ENCODE data around the gene UPF1. TPM values are rescaled to one million over a fixed set of nuclear protein-coding genes. Genes with fewer than 3 reads are reported as not detected.

UPF1 gene
- total RNA-seq, 1 donor: 36.6 TPM

- no peak overlapping the region for H3K4me2 ChIP-seq (ENCODE audit: insufficient read depth, low read length)
- H3K36me3 ChIP-seq (ENCODE audit: insufficient read depth, low read length): peaks cover 38% of the 10 kb centered on the region
- no peak for DNase-seq (ENCODE audit: insufficient read length, low spot score, missing footprints)
- TF ChIP-seq CTCF (IDR thresholded peaks at IDR 0.05; ENCODE audit: extremely low read depth, low read depth, low read length): no peak
- no peaks in the 10 kb centered on the region for H3K4me1 ChIP-seq (ENCODE audit: insufficient read depth, low read length)
- no peaks in the 10 kb centered on the region for H3K9me3 ChIP-seq (ENCODE audit: low read depth, low read length)
- H3K27ac ChIP-seq (ENCODE audit: low read depth, low read length): no peak overlapping the region
- H2AFZ ChIP-seq (ENCODE audit: low read length): no peak overlapping the region
- no peak overlapping the region for H3K4me3 ChIP-seq (ENCODE audit: insufficient read depth, low read length)
- no peaks in the 10 kb centered on the region for H3K27me3 ChIP-seq (ENCODE audit: insufficient read depth, low read length)
- H3K79me2 ChIP-seq (ENCODE audit: insufficient read depth, low read length): no peaks in the 10 kb centered on the region
- H4K20me1 ChIP-seq (ENCODE audit: insufficient read depth, low read length): peaks cover 34% of the 10 kb centered on the region
These were observed 37.4 kb downstream of the UPF1 start for GRCh38 chr19:18869023-18869618.

- H3K27ac ChIP-seq (ENCODE audit: low read depth, low read length): no peak overlapping the region
- no peaks in the 10 kb centered on the region for H3K9me3 ChIP-seq (ENCODE audit: low read depth, low read length)
- H3K4me2 ChIP-seq (ENCODE audit: insufficient read depth, low read length): no peak overlapping the region
- DNase-seq (ENCODE audit: insufficient read length, low spot score, missing footprints): no peak
- H3K4me3 ChIP-seq (ENCODE audit: insufficient read depth, low read length): no peak overlapping the region
- no peaks in the 10 kb centered on the region for H3K79me2 ChIP-seq (ENCODE audit: insufficient read depth, low read length)
- H3K36me3 ChIP-seq (ENCODE audit: insufficient read depth, low read length): peaks cover 32% of the 10 kb centered on the region
- no peak for TF ChIP-seq CTCF (IDR thresholded peaks at IDR 0.05; ENCODE audit: extremely low read depth, low read depth, low read length)
- no peaks in the 10 kb centered on the region for H3K27me3 ChIP-seq (ENCODE audit: insufficient read depth, low read length)
- H3K4me1 ChIP-seq (ENCODE audit: insufficient read depth, low read length): no peaks in the 10 kb centered on the region
- H4K20me1 ChIP-seq (ENCODE audit: insufficient read depth, low read length): peaks cover 31% of the 10 kb centered on the region
- H2AFZ ChIP-seq (ENCODE audit: low read length): no peak overlapping the region
These were observed 38.2 kb downstream of the UPF1 start for GRCh38 chr19:18869781-18870530.

GRCh38 chr19:18870531-18871172 lies 38.9 kb downstream of the UPF1 start:
- no peaks in the 10 kb centered on the region for H3K79me2 ChIP-seq (ENCODE audit: insufficient read depth, low read length)
- H3K4me3 ChIP-seq (ENCODE audit: insufficient read depth, low read length): no peak overlapping the region
- H3K36me3 ChIP-seq (ENCODE audit: insufficient read depth, low read length): peaks cover 25% of the 10 kb centered on the region
- H3K27me3 ChIP-seq (ENCODE audit: insufficient read depth, low read length): no peaks in the 10 kb centered on the region
- no peaks in the 10 kb centered on the region for H3K4me1 ChIP-seq (ENCODE audit: insufficient read depth, low read length)
- peaks cover 30% of the 10 kb centered on the region for H4K20me1 ChIP-seq (ENCODE audit: insufficient read depth, low read length)
- H3K9me3 ChIP-seq (ENCODE audit: low read depth, low read length): no peaks in the 10 kb centered on the region
- H3K27ac ChIP-seq (ENCODE audit: low read depth, low read length): no peak overlapping the region
- H2AFZ ChIP-seq (ENCODE audit: low read length): no peak overlapping the region
- no peak overlapping the region for H3K4me2 ChIP-seq (ENCODE audit: insufficient read depth, low read length)
- no peak for TF ChIP-seq CTCF (IDR thresholded peaks at IDR 0.05; ENCODE audit: extremely low read depth, low read depth, low read length)
- no peak for DNase-seq (ENCODE audit: insufficient read length, low spot score, missing footprints)

- no peak for DNase-seq (ENCODE audit: insufficient read length, low spot score, missing footprints)
- H3K36me3 ChIP-seq (ENCODE audit: insufficient read depth, low read length): peaks cover 18% of the 10 kb centered on the region
- H3K27me3 ChIP-seq (ENCODE audit: insufficient read depth, low read length): no peaks in the 10 kb centered on the region
These were observed 39.8 kb downstream of the UPF1 start for GRCh38 chr19:18871543-18871942.

More at GRCh38 chr19:18871543-18871942, 39.8 kb downstream of the UPF1 start:
- Histone ChIP-seq H3K4me1 (ENCODE audit: insufficient read depth, low read length) (no peaks in the 10 kb centered on the region), H3K27ac (ENCODE audit: low read depth, low read length) (no peak overlapping the region), H3K9me3 (ENCODE audit: low read depth, low read length) (no peaks in the 10 kb centered on the region), H4K20me1 (ENCODE audit: insufficient read depth, low read length) (peaks cover 25% of the 10 kb centered on the region), H2AFZ (ENCODE audit: low read length) (no peak overlapping the region), H3K4me2 (ENCODE audit: insufficient read depth, low read length) (no peak overlapping the region), H3K79me2 (ENCODE audit: insufficient read depth, low read length) (no peaks in the 10 kb centered on the region), H3K4me3 (ENCODE audit: insufficient read depth, low read length) (no peak overlapping the region)
- no peak for TF ChIP-seq CTCF (IDR thresholded peaks at IDR 0.05; ENCODE audit: extremely low read depth, low read depth, low read length)

All from osteoblast (primary cell).